ENCODE results near the gene PLCH2. TPM values are rescaled to one million over a fixed set of nuclear protein-coding genes. Genes with fewer than 3 reads are reported as not detected.

The PLCH2 gene
- total and polyA plus RNA-seq, 9 of the 15 experiments (the other 6 are each of a cell fraction or from before 2014, with no cell fraction given): 0.16 TPM; not detected in 8

DNA sequence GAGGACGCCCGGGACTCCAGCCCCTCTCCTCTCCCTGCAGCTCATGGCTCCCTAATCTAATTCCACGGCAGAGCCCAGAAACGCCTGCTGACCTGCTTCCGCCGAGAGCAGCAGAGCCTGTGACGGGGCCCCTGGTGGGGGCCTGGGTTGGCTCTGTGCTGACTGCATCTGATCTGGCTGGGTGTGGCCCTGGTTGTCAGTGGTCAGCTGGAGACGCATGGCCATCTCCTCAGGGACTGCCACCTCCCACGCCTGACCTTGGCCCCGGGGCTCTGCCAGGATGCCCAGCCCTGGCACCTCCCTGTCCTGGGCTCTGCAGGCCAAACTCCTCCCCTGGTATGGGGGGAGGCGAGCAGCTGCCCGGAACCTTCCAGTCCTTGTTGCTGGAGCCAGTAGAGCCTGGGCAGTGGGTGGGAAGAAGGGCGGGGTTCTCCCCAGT lies 1.1 kb upstream of the PLCH2 start:
- Histone ChIP-seq H3K9me3 (replicated peaks; ENCODE audit: control insufficient read depth, insufficient read depth, low read depth, low read length) (no peaks in the 10 kb centered on the region), H3K27me3 (ENCODE audit: control insufficient read depth in 2 of 2, insufficient read depth in 2 of 2, low read length in 2 of 2) (peaks cover 9 to 80% of the 10 kb centered on the region in 2 experiments; a peak in 3 of 5 replicates), H3K9me1 (ENCODE audit: control insufficient read depth, insufficient read depth, low read length) (no peaks in the 10 kb centered on the region), H2AFZ (ENCODE audit: low read depth, low read length) (no peak overlapping the region), H3K9ac (ENCODE audit: insufficient read depth in 1 of 2, low read depth in 2 of 2, low read length in 2 of 2) (peak overlapping the region in 1 of 2 experiments; percentile 76; a peak in 2 of 4 replicates), H3K27ac (ENCODE audit: extremely low read depth, low read depth, low read length) (no peak overlapping the region), H3K36me3 (ENCODE audit: control insufficient read depth, insufficient read depth, low read length) (no peaks in the 10 kb centered on the region), H4K20me1 (replicated peaks; ENCODE audit: control insufficient read depth, insufficient read depth, low read length) (peaks cover 30% of the 10 kb centered on the region), H3K4me3 (no peak overlapping the region), H3K4me2 (ENCODE audit: insufficient read depth, low read length) (no peak overlapping the region), H3K79me2 (ENCODE audit: control insufficient read depth, insufficient read depth, low read length) (no peaks in the 10 kb centered on the region), H3K4me1 (replicated peaks in 1 of 2; ENCODE audit: control insufficient read depth in 2 of 2, insufficient read depth in 2 of 2, low read length in 2 of 2) (peaks cover 0 to 93% of the 10 kb centered on the region in 2 experiments; a peak in 2 of 5 replicates)
- in situ Hi-C loops (cut with MboI) (no loop called here), intact Hi-C loops (cut with micrococcal nuclease) (no loop called here)
- no TSS peak for BruUV-seq (replicated peaks)
- peak; percentile 19 for FAIRE-seq
- ChIA-PET CTCF (ENCODE audit: low intra/inter-chr PET ratio) (no interaction called here), POLR2A (interaction anchor here (1.0 kb wide), 1 partner anchor 23 kb away, joined by 3 read pairs; no protein-coding TSS in a partner anchor)
- ATAC-seq: peak; percentile 61
- DNase-seq (ENCODE audit: extremely low read depth in 1 of 4, low spot score in 3 of 4): peak; percentile 37 to 68 (median 60)
- TF ChIP-seq TFAP4 (CRISPR knock-in tag; IDR thresholded peaks at IDR 0.05; ENCODE audit: borderline replicate concordance): peak; percentile 72
- TF ChIP-seq GATA2 (CRISPR knock-in tag; IDR thresholded peaks at IDR 0.05): no peak
- TF ChIP-seq, protein P1, sequence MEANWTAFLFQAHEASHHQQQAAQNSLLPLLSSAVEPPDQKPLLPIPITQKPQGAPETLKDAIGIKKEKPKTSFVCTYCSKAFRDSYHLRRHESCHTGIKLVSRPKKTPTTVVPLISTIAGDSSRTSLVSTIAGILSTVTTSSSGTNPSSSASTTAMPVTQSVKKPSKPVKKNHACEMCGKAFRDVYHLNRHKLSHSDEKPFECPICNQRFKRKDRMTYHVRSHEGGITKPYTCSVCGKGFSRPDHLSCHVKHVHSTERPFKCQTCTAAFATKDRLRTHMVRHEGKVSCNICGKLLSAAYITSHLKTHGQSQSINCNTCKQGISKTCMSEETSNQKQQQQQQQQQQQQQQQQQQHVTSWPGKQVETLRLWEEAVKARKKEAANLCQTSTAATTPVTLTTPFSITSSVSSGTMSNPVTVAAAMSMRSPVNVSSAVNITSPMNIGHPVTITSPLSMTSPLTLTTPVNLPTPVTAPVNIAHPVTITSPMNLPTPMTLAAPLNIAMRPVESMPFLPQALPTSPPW (CRISPR knock-in tag; IDR thresholded peaks at IDR 0.05): peak; percentile 26; the same call in 1 of the 2 replicates
- 9% methylated on average over 13 of the region's 13 CpGs for WGBS (ENCODE audit: insufficient coverage, low coverage, missing lambda C conversion rate)
